Karpas-422 (cell line): ENCODE results near the gene UGT1A3. TPM values are rescaled to one million over a fixed set of nuclear protein-coding genes. Genes with fewer than 3 reads are reported as not detected.

Experiments
- DNase-seq: peaks from one replicate; pipeline ENCODE4 v3.0.0-alpha.2; 2015
- H2AFZ ChIP-seq: fragments of 200-600 bp; sonication (generic); 2 replicates; pipeline ENCODE4 v1.6.1; 2014; ENCODE audit warnings: antibody characterized with exemption, low read length, mixed read lengths
- H3K27ac ChIP-seq: fragments of 200-600 bp; sonication (generic); 2 replicates; pipeline ENCODE4 v1.5.1; 2014; ENCODE audit warnings: mild to moderate bottlenecking, low read length, moderate library complexity
- H3K27me3 ChIP-seq: fragments of 200-600 bp; sonication (generic); 2 replicates; pipeline ENCODE4 v1.6.1; 2014; ENCODE audit warnings: low read length, mixed read lengths
- H3K36me3 ChIP-seq: fragments of 200-600 bp; sonication (generic); 2 replicates; pipeline ENCODE4 v1.6.1; 2014; ENCODE audit warnings: low read length, mixed read lengths; ENCODE audit not compliant: insufficient read depth
- H3K4me1 ChIP-seq: fragments of 200-600 bp; sonication (generic); 2 replicates; pipeline ENCODE4 v1.6.1; 2014; ENCODE audit warnings: mild to moderate bottlenecking, low read length, mixed read lengths
- H3K4me2 ChIP-seq: fragments of 200-600 bp; sonication (generic); 2 replicates; pipeline ENCODE4 v1.6.1; 2014; ENCODE audit warnings: low read length, low read depth, mild to moderate bottlenecking; ENCODE audit not compliant: poor library complexity, severe bottlenecking
- H3K4me3 ChIP-seq: fragments of 200-600 bp; sonication (generic); 2 replicates; pipeline ENCODE4 v1.5.1; 2014; ENCODE audit warnings: mild to moderate bottlenecking, antibody characterized with exemption, low read length, mixed read lengths
- H3K79me2 ChIP-seq: fragments of 200-600 bp; sonication (generic); 2 replicates; pipeline ENCODE4 v1.6.1; 2014; ENCODE audit warnings: mild to moderate bottlenecking, low read length, mixed read lengths
- H3K9ac ChIP-seq: fragments of 200-600 bp; sonication (generic); 2 replicates; pipeline ENCODE4 v1.6.0; 2014; ENCODE audit warnings: low read length
- H3K9me2 ChIP-seq: fragments of 200-600 bp; sonication (generic), shearing (Covaris generic); replicated peaks from 2 replicates; pipeline ENCODE4 v1.6.0; 2014; ENCODE audit warnings: mild to moderate bottlenecking, low read length, moderate library complexity; ENCODE audit not compliant: insufficient read depth
- H3K9me3 ChIP-seq: fragments of 300-700, 200-600 bp; sonication (generic); 2 replicates; pipeline ENCODE4 v1.6.1; 2014; ENCODE audit warnings: low read length, mixed read lengths
- H4K20me1 ChIP-seq: fragments of 200-600 bp; sonication (generic); 2 replicates; pipeline ENCODE4 v1.6.1; 2014; ENCODE audit warnings: mild to moderate bottlenecking, antibody characterized with exemption, low read length, low read depth; ENCODE audit not compliant: insufficient read depth
- total RNA-seq: library from RNA; depleted of rRNA; stranded (reverse); fragments of >200 nt; shearing (Covaris generic); gene quantifications from 2 replicates; pipeline ENCODE4 v1.2.3, GENCODE V29; 2014; ENCODE audit warnings: low replicate concordance

The UGT1A3 gene
- total RNA-seq, 1 experiment from 2014 or later: not detected

- Histone ChIP-seq H2AFZ (no peak overlapping the region), H3K9me3 (no peaks in the 10 kb centered on the region), H3K79me2 (no peaks in the 10 kb centered on the region), H3K27ac (no peak overlapping the region), H3K27me3 (no peaks in the 10 kb centered on the region), H3K4me2 (no peak overlapping the region), H3K36me3 (no peaks in the 10 kb centered on the region), H3K4me3 (no peak overlapping the region), H3K9ac (no peak overlapping the region), H4K20me1 (no peaks in the 10 kb centered on the region), H3K4me1 (no peaks in the 10 kb centered on the region), H3K9me2 (no peaks in the 10 kb centered on the region)
- DNase-seq: no peak
These were observed 43.3 kb downstream of the UGT1A3 start for GRCh38 chr2:233772153-233772552.

- Histone ChIP-seq H3K36me3 (no peaks in the 10 kb centered on the region), H3K27ac (no peak overlapping the region), H3K9me2 (no peaks in the 10 kb centered on the region), H3K4me3 (no peak overlapping the region), H3K79me2 (no peaks in the 10 kb centered on the region), H3K9ac (no peak overlapping the region), H3K27me3 (no peaks in the 10 kb centered on the region), H4K20me1 (no peaks in the 10 kb centered on the region), H3K4me2 (no peak overlapping the region), H3K4me1 (no peaks in the 10 kb centered on the region), H3K9me3 (no peaks in the 10 kb centered on the region), H2AFZ (no peak overlapping the region)
- no peak for DNase-seq
These were observed 43.7 kb downstream of the UGT1A3 start for GRCh38 chr2:233772583-233772982.

GRCh38 chr2:233773854-233774253, 45.0 kb downstream of the UGT1A3 start:
- DNase-seq: no peak
- no peaks in the 10 kb centered on the region for H3K4me1 ChIP-seq

GRCh38 chr2:233775414-233775813, 46.6 kb downstream of the UGT1A3 start:
- H3K79me2 ChIP-seq: no peaks in the 10 kb centered on the region
- no peak overlapping the region for H3K9ac ChIP-seq
- no peaks in the 10 kb centered on the region for H3K4me1 ChIP-seq
- H4K20me1 ChIP-seq: no peaks in the 10 kb centered on the region
- no peak for DNase-seq
- no peaks in the 10 kb centered on the region for H3K9me2 ChIP-seq
- H3K27ac ChIP-seq: no peak overlapping the region
- no peak overlapping the region for H3K4me3 ChIP-seq
- no peaks in the 10 kb centered on the region for H3K36me3 ChIP-seq
- no peak overlapping the region for H2AFZ ChIP-seq
- H3K27me3 ChIP-seq: no peaks in the 10 kb centered on the region
- H3K9me3 ChIP-seq: no peaks in the 10 kb centered on the region
- no peak overlapping the region for H3K4me2 ChIP-seq

More at GRCh38 chr2:233773854-233774253, 45.0 kb downstream of the UGT1A3 start:
- Histone ChIP-seq H3K79me2 (no peaks in the 10 kb centered on the region), H3K9me2 (no peaks in the 10 kb centered on the region), H3K4me2 (no peak overlapping the region), H3K36me3 (no peaks in the 10 kb centered on the region), H3K4me3 (no peak overlapping the region), H3K27me3 (no peaks in the 10 kb centered on the region), H4K20me1 (no peaks in the 10 kb centered on the region), H3K9ac (no peak overlapping the region), H3K9me3 (no peaks in the 10 kb centered on the region), H2AFZ (no peak overlapping the region), H3K27ac (no peak overlapping the region)

GRCh38 chr2:233778030-233778429, 49.2 kb downstream of the UGT1A3 start, which contains the start of gene MROH2A:
Gene MROH2A (plus strand): TSS chr2:233778330. CDS start chr2:233779359, 1,029 bp downstream.
- H4K20me1 ChIP-seq: no peaks in the 10 kb centered on the region
- DNase-seq: no peak
- no peak within 1 kb of the TSS for H3K27ac ChIP-seq
- H3K9ac ChIP-seq: no peak within 1 kb of the TSS
- no peaks in the 10 kb centered on the region for H3K9me3 ChIP-seq
- H3K79me2 ChIP-seq: no peaks in the 10 kb centered on the region
- peaks cover 11% of the 10 kb centered on the region for H3K4me1 ChIP-seq
- no peak within 1 kb of the TSS for H3K4me3 ChIP-seq
- H3K4me2 ChIP-seq: no peak within 1 kb of the TSS
- H3K9me2 ChIP-seq: no peaks in the 10 kb centered on the region
- H3K36me3 ChIP-seq: no peaks in the 10 kb centered on the region
- no peak within 1 kb of the TSS for H2AFZ ChIP-seq
- no peaks in the 10 kb centered on the region for H3K27me3 ChIP-seq

GRCh38 chr2:233779722-233780121, 50.9 kb downstream of the UGT1A3 start:
- no peak overlapping the region for H2AFZ ChIP-seq
- no peaks in the 10 kb centered on the region for H3K9me2 ChIP-seq
- H3K9ac ChIP-seq: no peak overlapping the region
- no peaks in the 10 kb centered on the region for H4K20me1 ChIP-seq
- no peak overlapping the region for H3K4me3 ChIP-seq
- DNase-seq: no peak
- no peak overlapping the region for H3K4me2 ChIP-seq
- H3K79me2 ChIP-seq: no peaks in the 10 kb centered on the region
- peaks cover 11% of the 10 kb centered on the region for H3K4me1 ChIP-seq
- H3K27me3 ChIP-seq: no peaks in the 10 kb centered on the region
- no peaks in the 10 kb centered on the region for H3K36me3 ChIP-seq
- no peaks in the 10 kb centered on the region for H3K9me3 ChIP-seq
- H3K27ac ChIP-seq: no peak overlapping the region

- no peaks in the 10 kb centered on the region for H3K79me2 ChIP-seq
- DNase-seq: no peak
- H3K4me2 ChIP-seq: no peak overlapping the region
- H2AFZ ChIP-seq: no peak overlapping the region
- no peak overlapping the region for H3K4me3 ChIP-seq
- H3K4me1 ChIP-seq: peaks cover 19% of the 10 kb centered on the region
- H3K27me3 ChIP-seq: no peaks in the 10 kb centered on the region
- H3K27ac ChIP-seq: no peak overlapping the region
- H3K9ac ChIP-seq: no peak overlapping the region
- H3K36me3 ChIP-seq: no peaks in the 10 kb centered on the region
- H4K20me1 ChIP-seq: no peaks in the 10 kb centered on the region
- H3K9me2 ChIP-seq: no peaks in the 10 kb centered on the region
- no peaks in the 10 kb centered on the region for H3K9me3 ChIP-seq
These were observed 51.9 kb downstream of the UGT1A3 start for GRCh38 chr2:233780771-233781170.

- peaks cover 11% of the 10 kb centered on the region for H3K4me1 ChIP-seq
- no peak overlapping the region for H2AFZ ChIP-seq
These were observed 60.7 kb downstream of the UGT1A3 start for GRCh38 chr2:233789554-233789953.

More at GRCh38 chr2:233789554-233789953, 60.7 kb downstream of the UGT1A3 start:
- no peaks in the 10 kb centered on the region for H4K20me1 ChIP-seq
- no peaks in the 10 kb centered on the region for H3K36me3 ChIP-seq
- H3K9me3 ChIP-seq: no peaks in the 10 kb centered on the region
- H3K4me2 ChIP-seq: no peak overlapping the region
- H3K27ac ChIP-seq: no peak overlapping the region
- DNase-seq: no peak
- no peaks in the 10 kb centered on the region for H3K79me2 ChIP-seq
- H3K9ac ChIP-seq: no peak overlapping the region
- no peak overlapping the region for H3K4me3 ChIP-seq
- H3K27me3 ChIP-seq: no peaks in the 10 kb centered on the region; the same call in 1 of the 2 replicates
- H3K9me2 ChIP-seq: no peaks in the 10 kb centered on the region
